K562 (cell line): Measurements from ENCODE around the gene COQ3. TPM values are rescaled to one million over a fixed set of nuclear protein-coding genes. Genes with fewer than 3 reads are reported as not detected.

Source experiments
- JUNB ChIP-seq: fragments of 450-650 bp; formaldehyde crosslinking; conservative IDR thresholded peaks from 2 replicates; pipeline ENCODE4 v1.4.0; 2020; ENCODE audit warnings: mild to moderate bottlenecking
- KDM4B ChIP-seq, 2 experiments: fragments of 450-650 bp in 1 of 2; sonication (generic) in 1 of 2; IDR thresholded peaks; 2 replicates each; pipeline ENCODE4 v1.6.1; 2016 to 2017; ENCODE audit warnings: borderline replicate concordance in 2 of 2, antibody characterized with exemption in 1 of 2, low read depth in 1 of 2, mild to moderate bottlenecking in 1 of 2
- NFE2L1 ChIP-seq: fragments of 450-650 bp; IDR thresholded peaks from 2 replicates; pipeline ENCODE4 v1.6.1; 2016; ENCODE audit warnings: missing genetic modification characterization, low read depth, mild to moderate bottlenecking, missing compliant biosample characterization, moderate library complexity, borderline replicate concordance
- POLR2AphosphoS5 ChIP-seq: IDR thresholded peaks from 2 replicates; pipeline ENCODE4 v1.6.1; 2011; ENCODE audit warnings: mild to moderate bottlenecking, low read depth, low read length, moderate library complexity; ENCODE audit not compliant: control insufficient read depth, insufficient read depth
- SRSF7 ChIP-seq: fragments of 200-400 bp; formaldehyde crosslinking; optimal IDR thresholded peaks from 2 replicates; pipeline ENCODE3; 2017; ENCODE audit warnings: mild to moderate bottlenecking, low read depth, low read length
- ZNF174 ChIP-seq: fragments of 250-450 bp; sonication (Bioruptor Pico); IDR thresholded peaks from 2 replicates; pipeline ENCODE4 v1.4.0; 2020; ENCODE audit warnings: mild to moderate bottlenecking
- ZNF644 ChIP-seq: fragments of 200-800 bp; sonication (Bioruptor generic); IDR thresholded peaks from 2 replicates; pipeline ENCODE4 v1.6.1; 2016; ENCODE audit warnings: low read depth, missing genetic modification characterization, missing compliant biosample characterization
- polyA plus RNA-seq, 8 experiments: library from polyadenylated mRNA; depleted of rRNA in 4 of 8; stranded (reverse) in 5 of 8; unstranded in 3 of 8; fragments of >200 nt; fragmentation: Nextera tagmentation in 2 of 8; fragmentation: Illumina TruSeq in 1 of 8; extraction: Ambion mirVana in 2 of 8; extraction: Trizol in 1 of 8; gene quantifications; 2 replicates each; pipeline versions ENCODE4 v1.2.1 to v1.2.3, GENCODE V29; 2011 to 2014; ENCODE audit warnings: inconsistent platforms in 1 of 8, missing spikeins in 1 of 8
- total RNA-seq, 7 experiments: library from RNA; depleted of rRNA in 6 of 7; stranded (reverse); fragments of >200 nt in 6 of 7; fragmentation: Illumina TruSeq in 2 of 7; extraction: Trizol in 2 of 7; gene quantifications; 2 replicates each; pipeline versions ENCODE4 v1.2.1 to v1.2.3, GENCODE V29; 2011 to 2021; ENCODE audit warnings: low replicate concordance in 1 of 7
- TF ChIP-seq, protein P1 (sequence below): sonication (generic); formaldehyde crosslinking; IDR thresholded peaks from 2 replicates; pipeline ENCODE4 v1.8.0; 2023; ENCODE audit warnings: mild to moderate bottlenecking, missing genetic modification reagents
- TF ChIP-seq, protein P2 (sequence below): fragments of 450-650 bp; IDR thresholded peaks from 2 replicates; pipeline ENCODE4 v1.6.1; 2014; ENCODE audit warnings: low read depth, mild to moderate bottlenecking, moderate library complexity, borderline replicate concordance
- TF ChIP-seq, protein P3 (sequence below): fragments of 250-450 bp; sonication (Bioruptor Pico); IDR thresholded peaks from 2 replicates; pipeline ENCODE4 v1.4.0; 2020
- TF ChIP-seq, protein P4 (sequence below): fragments of 250-450 bp; sonication (Bioruptor Pico); IDR thresholded peaks from 2 replicates; pipeline ENCODE4 v1.8.0; 2021; ENCODE audit warnings: mild to moderate bottlenecking, moderate library complexity

COQ3 gene
- total and polyA plus RNA-seq, 9 of the 15 experiments (the other 6 are each of a cell fraction or from before 2014, with no cell fraction given) = 16.9 to 137 (median 33.9) TPM

DNA sequence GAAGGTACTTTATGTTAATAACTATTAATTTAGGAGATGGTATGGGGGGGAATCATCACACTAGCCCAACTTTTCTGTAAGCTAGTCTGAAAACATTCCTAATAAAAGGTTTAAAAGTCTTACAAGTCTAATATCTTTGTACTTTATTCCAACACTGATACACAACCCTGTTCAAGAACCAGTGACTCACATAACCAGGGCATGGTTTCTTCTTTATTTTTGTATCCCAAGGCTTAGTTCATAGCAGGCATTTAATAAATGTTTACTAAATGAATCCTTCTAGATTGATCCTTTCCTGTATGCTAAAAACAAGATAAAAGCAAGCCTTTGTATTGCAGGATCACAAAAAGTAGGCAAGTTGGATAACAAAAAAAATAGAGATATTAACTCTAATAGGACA lies 21.5 kb upstream of the COQ3 start (continued):
- TF ChIP-seq, protein P1, sequence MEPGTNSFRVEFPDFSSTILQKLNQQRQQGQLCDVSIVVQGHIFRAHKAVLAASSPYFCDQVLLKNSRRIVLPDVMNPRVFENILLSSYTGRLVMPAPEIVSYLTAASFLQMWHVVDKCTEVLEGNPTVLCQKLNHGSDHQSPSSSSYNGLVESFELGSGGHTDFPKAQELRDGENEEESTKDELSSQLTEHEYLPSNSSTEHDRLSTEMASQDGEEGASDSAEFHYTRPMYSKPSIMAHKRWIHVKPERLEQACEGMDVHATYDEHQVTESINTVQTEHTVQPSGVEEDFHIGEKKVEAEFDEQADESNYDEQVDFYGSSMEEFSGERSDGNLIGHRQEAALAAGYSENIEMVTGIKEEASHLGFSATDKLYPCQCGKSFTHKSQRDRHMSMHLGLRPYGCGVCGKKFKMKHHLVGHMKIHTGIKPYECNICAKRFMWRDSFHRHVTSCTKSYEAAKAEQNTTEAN (CRISPR knock-in tag) = no peak
- no peak for TF ChIP-seq POLR2AphosphoS5
- TF ChIP-seq, protein P2, sequence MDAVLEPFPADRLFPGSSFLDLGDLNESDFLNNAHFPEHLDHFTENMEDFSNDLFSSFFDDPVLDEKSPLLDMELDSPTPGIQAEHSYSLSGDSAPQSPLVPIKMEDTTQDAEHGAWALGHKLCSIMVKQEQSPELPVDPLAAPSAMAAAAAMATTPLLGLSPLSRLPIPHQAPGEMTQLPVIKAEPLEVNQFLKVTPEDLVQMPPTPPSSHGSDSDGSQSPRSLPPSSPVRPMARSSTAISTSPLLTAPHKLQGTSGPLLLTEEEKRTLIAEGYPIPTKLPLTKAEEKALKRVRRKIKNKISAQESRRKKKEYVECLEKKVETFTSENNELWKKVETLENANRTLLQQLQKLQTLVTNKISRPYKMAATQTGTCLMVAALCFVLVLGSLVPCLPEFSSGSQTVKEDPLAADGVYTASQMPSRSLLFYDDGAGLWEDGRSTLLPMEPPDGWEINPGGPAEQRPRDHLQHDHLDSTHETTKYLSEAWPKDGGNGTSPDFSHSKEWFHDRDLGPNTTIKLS = no peak
- TF ChIP-seq, protein P3, sequence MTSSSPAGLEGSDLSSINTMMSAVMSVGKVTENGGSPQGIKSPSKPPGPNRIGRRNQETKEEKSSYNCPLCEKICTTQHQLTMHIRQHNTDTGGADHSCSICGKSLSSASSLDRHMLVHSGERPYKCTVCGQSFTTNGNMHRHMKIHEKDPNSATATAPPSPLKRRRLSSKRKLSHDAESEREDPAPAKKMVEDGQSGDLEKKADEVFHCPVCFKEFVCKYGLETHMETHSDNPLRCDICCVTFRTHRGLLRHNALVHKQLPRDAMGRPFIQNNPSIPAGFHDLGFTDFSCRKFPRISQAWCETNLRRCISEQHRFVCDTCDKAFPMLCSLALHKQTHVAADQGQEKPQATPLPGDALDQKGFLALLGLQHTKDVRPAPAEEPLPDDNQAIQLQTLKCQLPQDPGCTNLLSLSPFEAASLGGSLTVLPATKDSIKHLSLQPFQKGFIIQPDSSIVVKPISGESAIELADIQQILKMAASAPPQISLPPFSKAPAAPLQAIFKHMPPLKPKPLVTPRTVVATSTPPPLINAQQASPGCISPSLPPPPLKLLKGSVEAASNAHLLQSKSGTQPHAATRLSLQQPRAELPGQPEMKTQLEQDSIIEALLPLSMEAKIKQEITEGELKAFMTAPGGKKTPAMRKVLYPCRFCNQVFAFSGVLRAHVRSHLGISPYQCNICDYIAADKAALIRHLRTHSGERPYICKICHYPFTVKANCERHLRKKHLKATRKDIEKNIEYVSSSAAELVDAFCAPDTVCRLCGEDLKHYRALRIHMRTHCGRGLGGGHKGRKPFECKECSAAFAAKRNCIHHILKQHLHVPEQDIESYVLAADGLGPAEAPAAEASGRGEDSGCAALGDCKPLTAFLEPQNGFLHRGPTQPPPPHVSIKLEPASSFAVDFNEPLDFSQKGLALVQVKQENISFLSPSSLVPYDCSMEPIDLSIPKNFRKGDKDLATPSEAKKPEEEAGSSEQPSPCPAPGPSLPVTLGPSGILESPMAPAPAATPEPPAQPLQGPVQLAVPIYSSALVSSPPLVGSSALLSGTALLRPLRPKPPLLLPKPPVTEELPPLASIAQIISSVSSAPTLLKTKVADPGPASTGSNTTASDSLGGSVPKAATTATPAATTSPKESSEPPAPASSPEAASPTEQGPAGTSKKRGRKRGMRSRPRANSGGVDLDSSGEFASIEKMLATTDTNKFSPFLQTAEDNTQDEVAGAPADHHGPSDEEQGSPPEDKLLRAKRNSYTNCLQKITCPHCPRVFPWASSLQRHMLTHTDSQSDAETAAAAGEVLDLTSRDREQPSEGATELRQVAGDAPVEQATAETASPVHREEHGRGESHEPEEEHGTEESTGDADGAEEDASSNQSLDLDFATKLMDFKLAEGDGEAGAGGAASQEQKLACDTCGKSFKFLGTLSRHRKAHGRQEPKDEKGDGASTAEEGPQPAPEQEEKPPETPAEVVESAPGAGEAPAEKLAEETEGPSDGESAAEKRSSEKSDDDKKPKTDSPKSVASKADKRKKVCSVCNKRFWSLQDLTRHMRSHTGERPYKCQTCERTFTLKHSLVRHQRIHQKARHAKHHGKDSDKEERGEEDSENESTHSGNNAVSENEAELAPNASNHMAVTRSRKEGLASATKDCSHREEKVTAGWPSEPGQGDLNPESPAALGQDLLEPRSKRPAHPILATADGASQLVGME (CRISPR knock-in tag) = no peak
- TF ChIP-seq, protein P4, sequence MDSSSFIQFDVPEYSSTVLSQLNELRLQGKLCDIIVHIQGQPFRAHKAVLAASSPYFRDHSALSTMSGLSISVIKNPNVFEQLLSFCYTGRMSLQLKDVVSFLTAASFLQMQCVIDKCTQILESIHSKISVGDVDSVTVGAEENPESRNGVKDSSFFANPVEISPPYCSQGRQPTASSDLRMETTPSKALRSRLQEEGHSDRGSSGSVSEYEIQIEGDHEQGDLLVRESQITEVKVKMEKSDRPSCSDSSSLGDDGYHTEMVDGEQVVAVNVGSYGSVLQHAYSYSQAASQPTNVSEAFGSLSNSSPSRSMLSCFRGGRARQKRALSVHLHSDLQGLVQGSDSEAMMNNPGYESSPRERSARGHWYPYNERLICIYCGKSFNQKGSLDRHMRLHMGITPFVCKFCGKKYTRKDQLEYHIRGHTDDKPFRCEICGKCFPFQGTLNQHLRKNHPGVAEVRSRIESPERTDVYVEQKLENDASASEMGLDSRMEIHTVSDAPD = no peak
- no peak for TF ChIP-seq SRSF7
- TF ChIP-seq KDM4B (IDR thresholded peaks at IDR 0.05; ENCODE audit: borderline replicate concordance in 2 of 2, low read depth in 1 of 2) = no peak
- no peak for TF ChIP-seq ZNF644
- no peak for TF ChIP-seq ZNF174 (CRISPR knock-in tag)
- no peak for TF ChIP-seq JUNB (CRISPR knock-in tag)
- no peak for TF ChIP-seq NFE2L1 (tag)
